H9 (cell line): ENCODE results near the gene PARD3. TPM values are rescaled to one million over a fixed set of nuclear protein-coding genes. Genes with fewer than 3 reads are reported as not detected.

ENCODE experiments used
- DNase-seq: peaks from one replicate; pipeline ENCODE4 v3.0.0-alpha.2; 2017
- H2AFZ ChIP-seq: one replicate; pipeline ENCODE4 v1.6.1; 2013; ENCODE audit warnings: mild to moderate bottlenecking, low read length, control low read depth, moderate library complexity
- H2AK5ac ChIP-seq: 2 replicates; pipeline ENCODE4 v1.6.1; 2013; ENCODE audit warnings: low read length, control low read depth, mixed read lengths; ENCODE audit not compliant: insufficient read length
- H2BK120ac ChIP-seq: one replicate; pipeline ENCODE4 v1.6.1; 2013; ENCODE audit warnings: low read depth, mild to moderate bottlenecking, low read length, control low read depth, inconsistent platforms; ENCODE audit not compliant: poor library complexity, severe bottlenecking
- H2BK12ac ChIP-seq: 2 replicates; pipeline ENCODE4 v1.6.1; 2013; ENCODE audit warnings: low read length, control low read depth, mixed read lengths, low read depth; ENCODE audit not compliant: insufficient read length
- H2BK15ac ChIP-seq: 2 replicates; pipeline ENCODE4 v1.6.1; 2013; ENCODE audit warnings: low read depth, low read length, control low read depth
- H2BK20ac ChIP-seq: one replicate; pipeline ENCODE4 v1.6.1; 2013; ENCODE audit warnings: low read depth, mild to moderate bottlenecking, low read length, control low read depth, inconsistent platforms; ENCODE audit not compliant: poor library complexity, severe bottlenecking
- H2BK5ac ChIP-seq: 2 replicates; pipeline ENCODE4 v1.6.1; 2013; ENCODE audit warnings: low read length, control low read depth, mixed read lengths; ENCODE audit not compliant: insufficient read length
- H3K14ac ChIP-seq: 2 replicates; pipeline ENCODE4 v1.6.1; 2013; ENCODE audit warnings: low read length, control low read depth; ENCODE audit not compliant: insufficient read depth
- H3K18ac ChIP-seq: 2 replicates; pipeline ENCODE4 v1.6.1; 2013; ENCODE audit warnings: low read depth, mild to moderate bottlenecking, mixed read lengths, low read length, control low read depth; ENCODE audit not compliant: insufficient read length
- H3K23ac ChIP-seq: 2 replicates; pipeline ENCODE4 v1.6.1; 2013; ENCODE audit warnings: low read length, control low read depth, mixed read lengths, low read depth; ENCODE audit not compliant: insufficient read length
- H3K23me2 ChIP-seq: 2 replicates; pipeline ENCODE4 v1.6.1; 2013; ENCODE audit warnings: low read depth, mild to moderate bottlenecking, mixed read lengths, low read length, control low read depth; ENCODE audit not compliant: insufficient read length, poor library complexity, severe bottlenecking
- H3K27ac ChIP-seq: 2 replicates; pipeline ENCODE4 v1.5.1; 2013; ENCODE audit warnings: low read length, control low read depth, mixed read lengths, low read depth; ENCODE audit not compliant: insufficient read length
- H3K27me3 ChIP-seq: 2 replicates; pipeline ENCODE4 v1.6.1; 2013; ENCODE audit warnings: low read length, control low read depth, inconsistent platforms; ENCODE audit not compliant: insufficient read depth
- H3K4ac ChIP-seq: 2 replicates; pipeline ENCODE4 v1.6.1; 2013; ENCODE audit warnings: low read depth, mild to moderate bottlenecking, control low read depth, inconsistent platforms, low read length, moderate library complexity
- H3K4me1 ChIP-seq: 2 replicates; pipeline ENCODE4 v1.6.1; 2013; ENCODE audit warnings: low read length, control low read depth, inconsistent platforms; ENCODE audit not compliant: insufficient read depth
- H3K4me2 ChIP-seq: 2 replicates; pipeline ENCODE4 v1.6.1; 2013; ENCODE audit warnings: low read length, control low read depth, mixed read lengths; ENCODE audit not compliant: insufficient read length, insufficient read depth
- H3K56ac ChIP-seq: 2 replicates; pipeline ENCODE4 v1.6.1; 2013; ENCODE audit warnings: low read depth, mild to moderate bottlenecking, mixed read lengths, low read length, control low read depth; ENCODE audit not compliant: insufficient read length
- H3K79me1 ChIP-seq: 2 replicates; pipeline ENCODE4 v1.6.1; 2013; ENCODE audit warnings: low read depth, mild to moderate bottlenecking, moderate library complexity, low read length, control low read depth, inconsistent platforms; ENCODE audit not compliant: insufficient read depth, poor library complexity, severe bottlenecking
- H3K79me2 ChIP-seq: 2 replicates; pipeline ENCODE4 v1.6.1; 2013; ENCODE audit warnings: low read length, control low read depth, inconsistent platforms; ENCODE audit not compliant: insufficient read depth
- H3K9ac ChIP-seq: 2 replicates; pipeline ENCODE4 v1.6.1; 2013; ENCODE audit warnings: low read length, control low read depth, mixed read lengths; ENCODE audit not compliant: insufficient read length; ENCODE audit errors: extremely low read depth
- H3K9me3 ChIP-seq: one replicate; pipeline ENCODE4 v1.6.1; 2013; ENCODE audit warnings: low read depth, low read length, inconsistent platforms; ENCODE audit not compliant: control insufficient read depth
- H3T11ph ChIP-seq: one replicate; pipeline ENCODE4 v1.6.1; 2013; ENCODE audit warnings: mild to moderate bottlenecking, low read length, control low read depth, inconsistent platforms
- H4K20me1 ChIP-seq: one replicate; pipeline ENCODE4 v1.6.1; 2013; ENCODE audit not compliant: control insufficient read depth, insufficient read length, insufficient read depth
- H4K5ac ChIP-seq: 2 replicates; pipeline ENCODE4 v1.6.1; 2013; ENCODE audit warnings: low read depth, mild to moderate bottlenecking, mixed read lengths, low read length, control low read depth; ENCODE audit not compliant: insufficient read length
- H4K8ac ChIP-seq: replicated peaks from 2 replicates; pipeline ENCODE4 v1.6.1; 2013; ENCODE audit warnings: low read length, control low read depth, mixed read lengths, low read depth; ENCODE audit not compliant: insufficient read length
- H4K91ac ChIP-seq: 2 replicates; pipeline ENCODE4 v1.6.1; 2013; ENCODE audit warnings: low read depth, mild to moderate bottlenecking, moderate library complexity, mixed read lengths, low read length, control low read depth; ENCODE audit not compliant: insufficient read length
- H3K27ac Mint-ChIP-seq, 3 experiments: 2 replicates in 2 of 3; 3 replicates in 1 of 3; pipeline ENCODE4 v1.8.0; 2020 to 2021; ENCODE audit warnings: mixed read lengths in 3 of 3, mild to moderate bottlenecking in 1 of 3, moderate library complexity in 1 of 3
- H3K27me3 Mint-ChIP-seq: 2 replicates; pipeline ENCODE4 v1.8.0; 2021; ENCODE audit warnings: low read depth, mild to moderate bottlenecking, moderate library complexity, mixed read lengths
- H3K36me3 Mint-ChIP-seq, 3 experiments: 2 replicates in 2 of 3; 3 replicates in 1 of 3; pipeline ENCODE4 v1.8.0; 2020 to 2021; ENCODE audit warnings: low read depth in 3 of 3, mixed read lengths in 3 of 3; ENCODE audit not compliant: insufficient read depth in 1 of 3
- H3K4me1 Mint-ChIP-seq, 2 experiments: 2 replicates each; pipeline ENCODE4 v1.8.0; 2020; ENCODE audit warnings: mixed read lengths in 2 of 2
- H3K4me3 Mint-ChIP-seq, 2 experiments: 2 replicates in 1 of 2; 3 replicates in 1 of 2; pipeline ENCODE4 v1.8.0; 2020 to 2021; ENCODE audit warnings: mild to moderate bottlenecking in 2 of 2, mixed read lengths in 2 of 2, moderate library complexity in 1 of 2
- H3K9me3 Mint-ChIP-seq, 2 experiments: 2 replicates in 1 of 2; 3 replicates in 1 of 2; pipeline ENCODE4 v1.8.0; 2020; ENCODE audit warnings: mild to moderate bottlenecking in 2 of 2, mixed read lengths in 2 of 2, moderate library complexity in 1 of 2
- CTCF ChIP-seq: fragments of 200-600 bp; sonication (generic); conservative IDR thresholded peaks from 3 replicates; pipeline ENCODE4 v1.8.0; 2021; ENCODE audit warnings: antibody characterized with exemption, mild to moderate bottlenecking
- WGBS: extraction: QIAGEN DNeasy Blood & Tissue Kit; methylation state at CpG from one replicate; pipeline ENCODE4 v1.1.7; 2013; ENCODE audit warnings: missing lambda C conversion rate, low lambda C conversion rate, mixed read lengths; ENCODE audit not compliant: insufficient read length; ENCODE audit errors: extremely low coverage; 5-methylcytosine and 5-hydroxymethylcytosine counted together
- total RNA-seq: library from RNA; stranded (reverse); gene quantifications from 2 replicates; pipeline ENCODE4 v1.2.1, GENCODE V29; 2021

The PARD3 gene
- total RNA-seq, 1 experiment from 2014 or later, result 44.7 TPM

DNA sequence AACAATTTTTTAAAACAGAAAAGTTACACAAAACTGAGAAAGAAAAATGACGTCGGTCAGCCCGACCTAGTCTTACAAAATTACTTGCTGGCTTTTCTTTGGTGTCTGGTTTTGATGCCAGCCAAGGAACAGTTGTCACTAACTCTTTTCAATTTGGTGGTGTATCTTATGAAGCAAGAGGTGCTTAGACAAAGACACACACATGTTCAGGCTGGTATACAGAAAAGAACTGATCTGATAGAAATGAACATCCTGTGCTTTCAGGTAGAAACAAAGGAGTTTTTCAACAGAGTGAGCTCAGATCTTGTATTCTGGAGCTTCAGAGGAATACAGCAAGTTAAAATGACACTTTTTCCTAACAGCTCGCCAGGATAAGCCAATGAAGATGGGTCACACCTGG, 43.6 kb downstream of the PARD3 start:
- no peak overlapping the region for H3K14ac ChIP-seq
- H2BK12ac ChIP-seq, result no peak overlapping the region
- no peak overlapping the region for H4K5ac ChIP-seq
- Mint-ChIP-seq H3K36me3 (no peaks in the 10 kb centered on the region), H3K9me3 (no peaks in the 10 kb centered on the region), H3K4me3 (no peak overlapping the region), H3K27me3 (no peaks in the 10 kb centered on the region), H3K4me1 (peaks cover 41 to 44% of the 10 kb centered on the region in 2 experiments), H3K27ac (no peak overlapping the region)
- WGBS, result no CpG with 5 or more reads among the region's 4 CpGs
- no peak overlapping the region for H3T11ph ChIP-seq
- H3K4ac ChIP-seq, result no peak overlapping the region
- peaks cover 3% of the 10 kb centered on the region; the same call in 1 of the 2 replicates for H3K4me1 ChIP-seq
- no peak overlapping the region for H2BK5ac ChIP-seq
- H3K56ac ChIP-seq, result no peak overlapping the region
- H4K91ac ChIP-seq, result no peak overlapping the region
- H4K20me1 ChIP-seq, result peaks cover 2% of the 10 kb centered on the region
- H3K18ac ChIP-seq, result no peak overlapping the region
- H3K9me3 ChIP-seq, result no peaks in the 10 kb centered on the region
- no peak overlapping the region for H2BK20ac ChIP-seq
- H2BK120ac ChIP-seq, result no peak overlapping the region
- H3K23me2 ChIP-seq, result no peaks in the 10 kb centered on the region
- no peak overlapping the region for H3K23ac ChIP-seq
- no peak overlapping the region for H4K8ac ChIP-seq
- H3K79me2 ChIP-seq, result peaks cover 19% of the 10 kb centered on the region; the same call in 1 of the 2 replicates
- H2AFZ ChIP-seq, result no peak overlapping the region
- TF ChIP-seq CTCF, result no peak
- H3K4me2 ChIP-seq, result no peak overlapping the region
- no peaks in the 10 kb centered on the region for H3K79me1 ChIP-seq
- DNase-seq, result no peak
- H3K27me3 ChIP-seq, result no peaks in the 10 kb centered on the region
- H2BK15ac ChIP-seq, result no peak overlapping the region
- no peak overlapping the region for H3K9ac ChIP-seq
- H2AK5ac ChIP-seq, result no peak overlapping the region
- H3K27ac ChIP-seq, result no peak overlapping the region
